Measurements from ENCODE around the gene YTHDF2.
"Not testable (repeated sequence)": the region's sequence is repeated elsewhere in the genome, so short reads cannot be mapped to it uniquely, and the experiment has no call there.

The YTHDF2 gene

DNA sequence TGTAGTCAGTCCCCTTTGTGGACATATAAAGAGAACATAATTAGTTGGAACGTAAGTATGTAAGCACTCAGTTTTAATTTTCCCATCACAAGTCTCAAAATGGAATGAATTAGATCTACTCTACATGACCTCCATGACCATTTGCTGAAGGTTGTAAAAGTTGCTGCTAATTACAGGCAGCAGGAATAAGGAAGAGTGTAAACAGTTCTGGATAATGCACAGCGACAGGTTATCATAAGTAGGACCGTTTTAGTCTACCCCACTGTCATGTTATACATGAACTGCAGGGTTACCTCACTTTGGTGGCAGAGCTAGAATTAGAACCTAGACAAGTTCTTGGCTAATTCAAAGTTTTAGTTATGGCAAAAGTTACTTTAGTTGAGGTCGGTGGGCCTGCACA is 21.7 kb downstream of the YTHDF2 start:
- DNase-seq, result no peak

DNA sequence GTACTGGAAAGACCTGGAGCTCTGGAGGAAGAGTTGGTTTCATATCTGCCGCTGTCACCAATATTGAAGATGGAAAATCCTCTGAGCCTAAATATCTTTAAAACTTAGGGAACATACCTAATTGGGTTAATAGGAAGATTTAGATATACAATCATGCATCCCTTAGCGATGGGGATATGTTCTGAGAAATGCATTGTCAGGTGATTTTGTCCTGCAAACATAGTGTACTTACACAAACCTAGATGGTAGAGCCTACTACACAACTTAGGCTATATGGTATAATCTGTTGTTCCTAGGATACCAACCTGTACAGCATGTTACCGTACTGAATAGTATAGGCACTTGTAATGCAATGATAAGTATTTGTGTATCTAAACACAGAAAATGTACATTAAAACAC is 22.5 kb downstream of the YTHDF2 start:
- no peak for DNase-seq

DNA sequence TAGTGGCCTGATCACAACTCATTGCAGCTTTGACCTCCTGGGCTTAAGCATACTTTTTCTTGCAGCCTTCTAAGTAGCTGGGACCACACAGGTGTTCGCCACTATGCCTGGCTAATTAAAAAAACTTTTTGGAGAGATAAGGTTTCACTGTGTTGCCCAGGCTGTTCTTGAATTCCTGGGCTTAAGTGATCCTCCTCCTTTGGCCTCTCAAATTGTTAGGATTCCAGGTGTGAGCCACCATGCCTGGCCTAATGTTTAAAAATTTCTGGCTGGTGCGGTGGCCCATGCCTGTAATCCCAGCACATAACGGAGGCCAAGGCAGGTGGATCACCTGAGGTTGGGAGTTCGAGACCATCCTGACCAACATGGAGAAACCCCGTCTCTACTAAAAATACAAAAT is 24.4 kb downstream of the YTHDF2 start:
- DNase-seq, result no peak

DNA sequence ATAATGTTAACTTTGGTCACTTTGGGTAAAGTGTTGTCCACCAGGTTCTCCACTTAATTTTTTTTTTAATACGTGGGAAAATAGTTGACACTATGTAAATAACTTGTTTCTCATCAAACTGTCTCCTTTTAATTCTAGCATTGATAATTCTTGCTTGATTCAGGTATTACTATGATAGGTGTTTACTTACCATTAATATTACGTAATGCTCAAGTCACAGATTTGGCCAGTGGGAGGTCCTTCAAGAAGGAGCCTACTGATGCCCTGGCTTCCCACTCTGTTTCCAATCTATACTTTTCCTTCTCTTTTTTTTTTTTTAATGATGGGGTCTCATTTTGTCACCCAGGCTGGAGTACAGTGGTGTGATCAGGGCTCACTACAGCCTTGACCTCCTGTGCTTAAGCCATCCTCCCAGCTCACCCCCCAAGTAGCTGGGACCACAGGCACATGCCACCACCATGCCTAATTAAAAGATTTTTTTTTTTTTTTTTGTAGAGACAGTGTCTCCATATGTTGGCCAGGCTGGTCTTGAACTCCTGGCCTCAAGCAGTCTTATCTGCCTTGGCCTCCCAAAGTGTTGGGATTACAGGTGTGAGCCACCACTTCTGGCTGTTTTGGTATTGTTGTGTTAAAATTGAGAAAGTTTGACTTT is 29.9 kb downstream of the YTHDF2 start:
- DNase-seq, result no peak

DNA sequence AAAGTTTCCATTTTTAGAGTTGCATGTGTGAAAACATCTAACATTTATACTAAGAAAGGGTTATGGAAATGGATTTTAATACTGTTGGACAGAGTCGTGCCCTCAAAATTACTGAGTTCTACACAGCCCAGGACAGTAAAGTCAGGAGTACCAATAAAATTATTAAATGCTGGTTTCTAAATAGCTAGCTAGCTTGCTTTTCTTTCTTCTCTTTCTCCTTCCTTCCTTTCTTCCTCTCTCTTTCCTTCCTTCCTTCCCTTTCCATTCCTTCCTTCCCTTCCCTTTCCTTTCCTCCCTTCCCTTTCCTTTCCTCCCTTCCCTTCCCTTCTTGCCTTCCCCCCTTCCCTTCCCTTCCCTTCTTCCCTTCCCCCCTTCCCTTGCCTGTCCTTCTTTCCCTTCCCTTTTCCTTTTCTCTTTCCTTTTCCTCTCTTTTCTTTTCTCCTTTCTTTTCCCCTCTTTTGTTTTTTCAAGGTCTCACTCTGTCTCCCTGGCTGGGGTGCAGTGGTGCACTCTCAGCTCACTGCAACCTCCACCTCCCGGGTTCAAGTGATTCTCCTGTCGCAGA is 33.9 kb downstream of the YTHDF2 start:
- no peak for DNase-seq

DNA sequence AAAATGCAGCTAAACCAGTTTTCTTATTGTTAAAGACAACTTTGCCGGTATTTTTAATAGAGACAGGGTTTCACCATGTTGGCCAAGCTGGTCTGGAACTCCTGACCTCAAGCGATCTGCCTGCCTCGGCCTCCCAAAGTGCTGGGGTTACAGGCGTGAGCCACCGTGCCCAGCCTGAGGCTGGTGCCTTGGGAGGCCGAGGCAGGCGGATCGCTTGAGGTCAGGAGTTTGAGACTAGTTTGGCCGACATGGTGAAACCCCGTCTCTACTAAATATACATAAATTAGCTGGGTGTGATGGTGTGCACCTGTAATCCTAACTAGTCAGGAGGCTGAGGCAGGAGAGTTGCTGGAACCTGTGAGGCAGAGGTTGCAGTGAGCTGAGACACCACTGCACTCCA is 35.2 kb downstream of the YTHDF2 start:
- not testable (repeated sequence) for DNase-seq

DNA sequence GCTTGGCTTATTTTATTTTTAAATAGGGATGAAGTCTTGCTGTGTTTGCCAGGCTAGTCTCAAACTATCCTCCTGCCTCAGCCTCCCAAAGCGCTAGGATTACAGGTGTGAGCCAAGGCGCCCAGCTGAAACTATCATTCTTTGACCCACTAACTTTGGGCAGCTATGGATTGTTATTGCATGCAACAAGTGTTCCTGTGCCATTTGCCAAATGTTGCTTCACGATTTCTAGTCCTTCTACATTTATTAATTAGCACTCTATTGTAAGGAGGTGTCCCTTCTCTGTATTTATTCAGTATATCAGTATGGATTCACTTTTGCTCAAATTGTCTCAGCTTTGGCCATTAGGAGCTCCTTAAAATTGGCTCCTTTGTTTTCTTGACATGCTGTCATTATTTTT is 36.4 kb downstream of the YTHDF2 start:
- DNase-seq, result no peak

DNA sequence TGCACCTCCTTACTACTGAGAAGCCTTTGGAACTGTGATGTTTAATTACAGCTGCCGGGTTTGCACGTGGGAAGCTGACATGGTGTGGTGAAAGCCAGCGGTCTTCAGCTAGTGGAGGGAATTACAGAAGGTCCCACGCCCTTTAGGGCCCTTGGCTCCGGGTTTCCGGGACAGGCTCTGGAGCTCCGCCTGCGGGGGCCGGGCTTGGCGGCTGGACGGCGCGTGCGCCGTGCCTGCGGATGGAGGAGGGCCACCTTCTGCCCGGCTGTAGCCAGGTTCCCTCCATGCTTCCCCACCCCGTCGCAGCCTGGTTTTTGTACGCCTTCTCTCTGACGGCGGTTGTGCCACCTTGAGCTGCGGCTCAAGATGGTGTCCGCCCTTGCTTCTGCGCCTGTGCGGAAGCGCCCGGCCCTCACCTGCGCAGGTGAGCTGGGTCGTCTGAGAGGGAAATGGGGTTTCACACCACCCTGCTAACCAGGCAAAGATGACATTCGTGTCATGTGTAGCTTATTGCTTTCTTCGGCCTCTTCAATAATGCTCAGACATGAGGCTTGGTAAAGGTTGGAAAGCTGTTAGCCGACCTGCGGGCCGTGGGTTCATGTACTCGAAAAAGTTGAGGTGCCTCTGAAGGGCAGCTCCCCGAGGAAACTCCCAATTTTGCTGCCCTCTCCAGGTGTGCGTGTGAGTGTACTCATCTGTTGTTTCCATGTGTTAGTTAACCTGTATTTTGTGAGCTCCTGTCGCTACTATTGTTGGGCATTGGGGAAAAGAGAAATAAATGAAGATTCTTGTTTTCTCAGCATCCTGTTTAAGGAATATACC is 38.6 kb downstream of the YTHDF2 start:
- peak in 39 of 58 donors; percentile 6 to 63 (median 29) for DNase-seq

DNA sequence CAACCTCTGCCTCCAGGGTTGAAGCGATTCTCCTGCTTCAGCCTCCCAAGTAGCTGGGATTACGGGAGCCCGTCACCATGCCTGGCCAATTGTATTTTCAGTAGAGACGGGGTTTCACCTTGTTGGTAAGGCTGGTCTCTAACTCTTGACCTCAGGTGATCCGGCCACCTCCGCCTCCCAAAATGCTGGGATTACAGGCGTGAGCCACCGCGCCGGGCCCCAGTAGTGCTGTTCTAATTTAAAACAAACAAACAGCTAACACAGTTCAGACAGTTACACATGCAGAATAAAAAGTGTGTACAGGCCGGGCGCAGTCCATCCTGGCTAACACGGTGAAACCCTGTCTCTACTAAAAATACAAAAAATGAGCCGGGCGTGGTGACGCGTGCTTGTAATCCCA is 39.6 kb downstream of the YTHDF2 start:
- DNase-seq, result no peak

DNA sequence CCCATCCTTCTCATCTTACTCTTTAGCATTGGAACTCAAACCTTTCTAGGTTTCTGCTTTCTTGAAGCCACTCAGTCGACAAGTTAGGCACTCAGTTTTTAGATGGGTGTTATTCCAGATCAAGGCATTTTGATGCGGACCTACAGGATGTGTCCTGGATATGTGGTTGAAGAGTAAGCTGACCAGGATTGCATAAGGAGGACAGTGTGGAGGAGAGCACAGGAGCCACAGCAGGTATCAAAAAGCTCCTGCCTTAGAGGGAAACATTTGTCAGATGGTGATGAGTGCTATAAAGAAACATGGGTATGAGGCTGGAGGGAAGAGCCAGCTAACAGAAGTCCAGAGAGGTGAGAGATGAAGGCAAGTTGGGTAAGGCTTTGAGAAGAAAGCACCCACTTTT is 41.3 kb downstream of the YTHDF2 start:
- DNase-seq, result no peak

DNA sequence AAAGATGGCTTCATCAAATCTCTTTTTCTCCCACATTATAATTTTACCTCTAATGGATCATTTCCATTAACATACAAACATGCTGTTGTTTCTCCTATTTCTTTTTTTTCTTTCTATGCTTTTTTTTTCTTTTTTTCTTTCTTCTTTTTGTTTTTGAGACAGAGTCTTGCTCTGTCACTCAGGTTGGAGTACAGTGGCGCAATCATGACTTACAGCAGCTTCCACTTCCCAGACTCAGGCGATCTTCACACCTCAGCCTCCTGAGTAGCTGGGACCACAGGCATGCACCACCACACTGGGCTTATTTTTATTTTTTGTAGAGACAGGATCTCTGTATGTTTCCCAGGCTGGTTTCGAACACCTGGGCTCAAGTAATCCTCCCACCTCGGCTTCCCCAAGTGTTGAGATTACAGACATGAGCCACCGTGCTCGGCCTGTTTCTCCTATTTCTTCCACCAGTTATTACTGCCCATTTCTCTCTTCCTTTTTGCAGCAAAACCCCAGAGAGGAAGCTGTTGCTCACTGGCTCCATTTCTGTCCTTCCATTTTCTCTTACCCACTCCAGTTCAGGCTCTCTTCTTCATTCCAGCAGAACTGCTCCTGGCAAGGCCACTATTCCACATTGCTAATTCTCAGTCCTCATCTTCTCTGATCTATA is 43.1 kb downstream of the YTHDF2 start:
- DNase-seq, result no peak

DNA sequence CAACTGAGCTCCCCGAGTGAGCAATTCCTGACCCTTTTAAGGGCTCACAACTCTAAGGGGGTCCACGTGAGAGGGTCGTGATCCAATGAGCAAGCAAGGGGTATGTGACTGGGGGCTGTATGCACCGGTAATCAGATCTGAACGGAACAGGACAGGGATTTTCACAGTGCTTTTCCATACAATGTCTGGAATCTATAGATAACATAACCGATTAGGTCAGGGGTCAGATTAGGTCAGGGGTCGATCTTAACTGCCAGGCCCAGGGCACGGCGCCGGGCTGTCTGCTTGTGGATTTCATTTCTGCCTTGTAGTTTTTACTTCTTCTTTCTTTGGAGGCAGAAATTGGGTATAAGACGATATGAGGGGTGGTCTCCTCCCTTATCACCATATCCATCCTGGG is 44.6 kb downstream of the YTHDF2 start:
- no peak for DNase-seq

DNA sequence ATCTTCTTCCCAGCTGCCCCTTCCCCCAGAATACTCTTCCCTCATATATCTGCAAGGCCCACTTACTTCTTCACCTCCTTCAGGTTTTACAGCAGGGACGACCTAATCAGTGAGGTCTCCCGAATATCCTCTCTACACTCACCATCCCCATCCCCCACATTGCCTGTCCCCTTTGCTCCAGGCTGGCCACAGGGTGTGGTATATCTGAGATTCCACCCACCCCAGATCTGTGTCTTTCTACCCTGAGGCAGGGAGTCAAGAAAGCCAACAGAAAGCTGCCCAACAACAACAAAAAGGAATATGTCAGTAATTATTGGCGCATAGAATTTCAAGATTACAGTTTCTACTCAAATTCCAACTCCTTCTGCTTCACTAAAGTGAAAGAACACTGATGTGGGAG is 45.3 kb downstream of the YTHDF2 start:
- no peak for DNase-seq

DNA sequence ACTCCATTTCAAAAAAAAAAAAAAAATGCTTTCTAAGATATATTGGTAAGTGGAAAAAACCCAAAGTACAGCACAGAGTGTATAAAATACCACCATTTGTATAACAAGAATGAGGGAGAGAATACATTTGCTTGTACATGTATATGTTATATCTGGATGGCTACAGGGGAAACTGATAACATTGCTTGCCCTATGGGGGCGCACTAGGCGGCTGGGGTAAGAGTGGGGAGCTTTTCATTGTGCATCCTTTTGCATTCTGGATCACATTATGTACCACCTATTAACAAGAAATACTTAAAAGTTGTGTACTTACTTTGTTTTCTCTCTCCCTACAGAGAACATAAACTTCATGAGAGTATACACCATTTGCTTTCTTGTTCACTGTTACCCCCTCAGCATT is 46.6 kb downstream of the YTHDF2 start:
- no peak for DNase-seq

DNA sequence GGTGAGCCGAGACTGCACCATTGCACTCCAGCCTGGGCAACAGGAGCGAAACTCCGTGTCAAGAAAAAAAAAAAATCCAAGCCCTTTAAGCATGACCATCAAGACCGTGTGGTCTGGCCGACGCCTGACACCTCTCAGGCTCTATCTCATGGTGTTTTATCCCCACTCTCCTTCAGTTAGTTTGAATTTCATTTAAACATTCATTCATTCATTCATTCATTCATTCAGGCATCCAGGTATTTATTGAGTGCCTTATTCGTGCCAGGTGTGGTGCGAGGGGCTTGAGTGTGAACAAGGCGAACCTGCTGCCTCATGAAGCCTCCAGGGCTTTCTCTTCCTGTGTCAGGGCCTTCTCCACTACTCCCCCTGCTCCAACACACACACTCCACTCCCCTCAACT is 52.7 kb downstream of the YTHDF2 start:
- DNase-seq, result no peak

DNA sequence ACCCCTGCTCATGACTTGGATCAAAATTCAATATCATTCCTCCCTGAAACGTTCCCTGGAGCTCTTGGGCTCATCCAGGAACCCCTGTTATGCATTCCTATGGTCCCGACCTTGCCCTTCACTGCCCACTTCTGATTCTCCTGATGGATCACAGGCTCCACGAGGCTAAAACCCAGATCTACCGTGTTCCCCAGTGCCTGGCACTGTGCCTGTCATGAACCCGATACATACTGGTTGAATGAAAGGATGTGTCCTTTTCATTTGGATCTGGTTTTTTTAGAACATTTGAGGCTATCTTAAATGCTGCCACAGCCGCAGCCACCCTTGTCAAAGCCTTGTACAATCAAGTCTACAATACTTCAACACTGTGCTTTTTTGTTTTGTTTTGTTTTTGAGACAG is 53.1 kb downstream of the YTHDF2 start:
- DNase-seq, result no peak

DNA sequence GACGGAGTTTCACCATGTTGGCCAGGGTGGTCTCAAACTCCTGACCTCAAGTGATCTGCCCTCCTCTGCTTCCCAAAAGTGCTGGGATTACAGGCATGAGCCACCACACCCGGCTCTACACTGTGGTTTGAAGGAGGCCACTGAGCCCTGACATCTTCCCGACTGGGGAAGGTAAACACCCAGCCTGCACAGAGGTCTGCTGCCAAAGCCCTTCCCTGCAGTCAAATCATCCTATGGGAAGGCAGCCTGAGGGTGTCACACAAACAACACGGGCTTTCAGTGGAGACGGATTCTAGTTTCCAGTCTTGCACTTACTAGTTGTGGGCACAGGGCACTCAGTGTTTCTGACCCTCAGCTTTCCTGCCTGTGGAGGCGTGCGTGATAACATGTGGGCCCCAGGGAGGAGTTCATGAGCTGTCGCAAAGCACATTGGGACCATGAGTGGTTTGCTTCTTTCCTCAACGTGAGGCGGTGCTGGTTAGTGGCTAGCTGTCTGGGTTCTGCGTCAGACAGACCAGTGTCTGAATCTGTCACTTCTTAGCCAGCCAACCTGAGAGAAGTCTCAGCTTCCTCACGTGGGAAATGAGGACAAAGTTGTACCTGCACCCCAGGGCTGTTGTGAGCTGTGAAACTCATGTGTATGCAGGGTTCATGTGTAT is 53.8 kb downstream of the YTHDF2 start:
- no peak for DNase-seq

DNA sequence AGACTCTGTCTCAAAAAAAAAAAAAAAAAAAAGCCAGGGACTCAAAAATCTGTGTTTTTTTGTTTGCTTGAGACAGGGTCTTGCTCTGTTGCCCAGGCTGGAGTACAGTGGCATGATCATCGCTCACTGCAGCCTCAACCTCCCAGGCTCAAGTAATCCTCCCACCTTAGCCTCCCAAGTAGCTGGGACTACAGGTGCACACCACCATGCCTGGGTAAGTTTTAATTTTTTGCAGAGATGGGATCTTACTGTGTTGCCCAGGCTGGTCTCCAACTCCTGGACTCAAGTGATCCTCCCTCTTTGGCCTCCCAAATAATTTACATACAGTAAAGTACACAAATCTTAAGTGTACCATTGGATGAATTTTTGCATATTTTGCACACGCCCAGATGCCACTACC is 55.2 kb downstream of the YTHDF2 start:
- DNase-seq, result not testable (repeated sequence)

DNA sequence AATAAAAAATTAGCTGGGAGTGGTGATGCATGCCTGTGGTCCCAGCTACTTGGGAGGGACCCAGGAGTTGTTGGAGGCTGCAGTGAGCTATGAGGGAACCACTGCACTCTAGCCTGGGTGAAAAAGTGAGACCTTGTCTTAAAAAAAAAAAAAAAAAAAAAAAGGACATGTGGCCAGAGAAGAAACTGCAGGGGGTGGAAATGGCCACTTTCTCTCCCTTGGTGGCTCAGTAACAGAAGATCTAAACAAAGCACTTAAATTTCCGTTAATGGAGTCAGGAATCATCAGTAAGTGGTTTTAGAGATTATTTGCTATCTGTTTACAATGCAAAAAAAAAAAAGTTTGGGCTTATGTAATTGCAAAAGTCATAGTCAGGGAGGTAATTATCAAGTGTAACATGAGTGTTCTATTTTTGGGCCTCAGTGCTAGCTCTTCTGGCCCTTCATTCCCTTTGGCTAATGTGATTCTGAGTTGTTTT is 55.9 kb downstream of the YTHDF2 start:
- DNase-seq, result no peak

DNA sequence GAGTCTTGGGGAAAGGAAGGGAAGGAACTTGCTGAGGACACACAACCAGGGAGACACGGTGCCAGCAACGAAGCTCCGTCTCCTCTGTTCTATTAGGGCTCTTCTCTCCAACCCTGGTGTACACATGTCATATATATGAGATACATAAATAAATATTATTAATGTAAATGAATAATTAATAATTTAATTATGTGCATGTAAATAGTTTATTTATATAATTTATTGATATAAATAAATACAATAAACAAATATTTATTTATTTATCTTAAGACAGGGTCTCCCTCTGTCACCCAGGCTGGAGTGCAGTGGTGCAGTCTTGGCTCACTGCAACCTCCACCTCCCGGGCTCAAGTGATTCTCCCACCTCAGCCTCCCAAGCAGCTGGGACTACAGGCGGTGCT is 57.8 kb downstream of the YTHDF2 start:
- DNase-seq, result not testable (repeated sequence)
